Vagina (tissue), 2 donors: ENCODE results near the gene C1QTNF8.

ENCODE experiments used
- CTCF ChIP-seq, 3 experiments: fragments of 450-650 bp in 2 of 3; fragments of 200-600 bp in 1 of 3; sonication (generic) in 1 of 3; IDR thresholded peaks; one replicate each; pipeline ENCODE4 v1.5.1; 2017 to 2019; ENCODE audit warnings: antibody characterized with exemption in 3 of 3, mild to moderate bottlenecking in 2 of 3, moderate library complexity in 2 of 3
- POLR2A ChIP-seq, 2 donors: fragments of 450-650 bp; IDR thresholded peaks; one replicate each; pipeline ENCODE4 v1.6.1; 2017; ENCODE audit warnings: antibody characterized with exemption in 2 of 2, mild to moderate bottlenecking in 2 of 2, moderate library complexity in 2 of 2
- POLR2AphosphoS5 ChIP-seq, 2 donors: sonication (generic); formaldehyde crosslinking; IDR thresholded peaks; one replicate each; pipeline ENCODE4 v1.9.0; 2017; ENCODE audit warnings: antibody characterized with exemption in 2 of 2, mild to moderate bottlenecking in 2 of 2, low read depth in 1 of 2; ENCODE audit not compliant: insufficient read depth in 1 of 2

- TF ChIP-seq CTCF (IDR thresholded peaks at IDR 0.05) (no peak), POLR2A (IDR thresholded peaks at IDR 0.05) (no peak), POLR2AphosphoS5 (IDR thresholded peaks at IDR 0.05; ENCODE audit: insufficient read depth in 1 of 2, low read depth in 1 of 2) (no peak)
These were observed 50.6 kb downstream of the C1QTNF8 start for GRCh38 chr16:1045310-1045992.
